Transverse colon (tissue), 4 donors: ENCODE data around the gene CREB5.

Experiments
- CTCF ChIP-seq, 5 experiments: fragments of 200-600 bp in 3 of 5; fragments of 450-650 bp in 2 of 5; sonication (generic) in 3 of 5; IDR thresholded peaks; 1 replicate in 2 of 5; 2 replicates in 3 of 5; pipeline ENCODE4 v1.5.1; 2016 to 2017; ENCODE audit warnings: antibody characterized with exemption in 5 of 5, inconsistent platforms in 3 of 5, mild to moderate bottlenecking in 2 of 5, moderate library complexity in 1 of 5
- POLR2A ChIP-seq: fragments of 450-650 bp; IDR thresholded peaks from one replicate; pipeline ENCODE4 v1.6.1; 2016; ENCODE audit warnings: antibody characterized with exemption, mild to moderate bottlenecking, moderate library complexity
- POLR2AphosphoS5 ChIP-seq, 3 donors: sonication (generic); formaldehyde crosslinking; IDR thresholded peaks; one replicate each; pipeline ENCODE4 v1.6.1; 2016; ENCODE audit warnings: antibody characterized with exemption in 3 of 3

- TF ChIP-seq CTCF (IDR thresholded peaks at IDR 0.05) = no peak
- no peak for TF ChIP-seq POLR2A
- no peak for TF ChIP-seq POLR2AphosphoS5 (IDR thresholded peaks at IDR 0.05)
Observed at GRCh38 chr7:28858206-28858605, 445.9 kb downstream of the CREB5 start.
